Upper lobe of left lung (tissue), 6 donors: ENCODE measurements around the gene PDPK1. TPM values are rescaled to one million over a fixed set of nuclear protein-coding genes. Genes with fewer than 3 reads are reported as not detected.

Source experiments
- ATAC-seq, 2 donors: fragments of 200-7000 bp; cut with Tn5 transposase; one replicate each; pipeline ENCODE4 v1.9.1; 2022; ENCODE audit warnings: mild to moderate bottlenecking in 2 of 2, moderate library complexity in 2 of 2; ENCODE audit not compliant: low FRiP score in 2 of 2
- DNase-seq, 2 donors: peaks; one replicate each; pipeline ENCODE4 v3.0.0-alpha.2; 2019 to 2020
- H3K27ac ChIP-seq, 4 donors: fragments of 200-600 bp; sonication (generic); one replicate each; pipeline ENCODE4 v1.5.1; 2016 to 2019
- H3K27me3 ChIP-seq, 4 donors: fragments of 200-600 bp; sonication (generic); one replicate each; pipeline ENCODE4 v1.5.1; 2017 to 2019
- H3K36me3 ChIP-seq, 4 donors: fragments of 200-600 bp; sonication (generic); one replicate each; pipeline ENCODE4 v1.5.1; 2016 to 2019
- H3K4me1 ChIP-seq, 4 donors: fragments of 200-600 bp; sonication (generic); one replicate each; pipeline ENCODE4 v1.5.1; 2018 to 2019
- H3K4me3 ChIP-seq, 4 donors: fragments of 200-600 bp; sonication (generic); one replicate each; pipeline ENCODE4 v1.5.1; 2017 to 2019; ENCODE audit warnings: mild to moderate bottlenecking in 2 of 4, moderate library complexity in 1 of 4
- H3K9me3 ChIP-seq, 4 donors: fragments of 200-600 bp; sonication (generic); one replicate each; pipeline ENCODE4 v1.5.1; 2018 to 2019
- EP300 ChIP-seq, 4 donors: sonication (generic); formaldehyde crosslinking; IDR thresholded peaks; one replicate each; pipeline ENCODE4 v1.5.1; 2017; ENCODE audit warnings: antibody characterized with exemption in 4 of 4, control low read depth in 2 of 4
- POLR2A ChIP-seq, 4 donors: fragments of 450-650 bp; IDR thresholded peaks; one replicate each; pipeline ENCODE4 v1.5.1; 2016 to 2017; ENCODE audit warnings: antibody characterized with exemption in 4 of 4, mild to moderate bottlenecking in 2 of 4
- POLR2AphosphoS5 ChIP-seq, 2 donors: sonication (generic); formaldehyde crosslinking; IDR thresholded peaks; one replicate each; pipeline ENCODE4 v1.5.1; 2017; ENCODE audit warnings: antibody characterized with exemption in 2 of 2
- whole genome bisulfite sequencing, 2 donors: methylation state at CpG; one replicate each; pipeline ENCODE4 v1.1.5; 2017 to 2018; 5-methylcytosine and 5-hydroxymethylcytosine counted together
- total RNA-seq, 6 donors: library from RNA; depleted of rRNA in 4 of 6; stranded (reverse); fragments of >200 nt in 4 of 6; gene quantifications; one replicate each; pipeline versions ENCODE4 v1.1.0 to v1.2.1, GENCODE V29; 2016 to 2021
- TF ChIP-seq, protein P1 (sequence below), 6 experiments: fragments of 450-650 bp in 4 of 6; fragments of 200-600 bp in 2 of 6; sonication (generic) in 2 of 6; IDR thresholded peaks; one replicate each; pipeline ENCODE4 v1.5.1; 2016 to 2019; ENCODE audit warnings: antibody characterized with exemption in 6 of 6
- donor health status: DM: no; HTN: no; CAD: no; lungs with moderate emphysema.
- donor health status: DM: no; HTN: yes; CAD: no; lungs with severe emphysema.

Gene PDPK1
- total RNA-seq, 6 donors from 2014 or later = 39.4 to 83.1 (median 67.2) TPM

DNA sequence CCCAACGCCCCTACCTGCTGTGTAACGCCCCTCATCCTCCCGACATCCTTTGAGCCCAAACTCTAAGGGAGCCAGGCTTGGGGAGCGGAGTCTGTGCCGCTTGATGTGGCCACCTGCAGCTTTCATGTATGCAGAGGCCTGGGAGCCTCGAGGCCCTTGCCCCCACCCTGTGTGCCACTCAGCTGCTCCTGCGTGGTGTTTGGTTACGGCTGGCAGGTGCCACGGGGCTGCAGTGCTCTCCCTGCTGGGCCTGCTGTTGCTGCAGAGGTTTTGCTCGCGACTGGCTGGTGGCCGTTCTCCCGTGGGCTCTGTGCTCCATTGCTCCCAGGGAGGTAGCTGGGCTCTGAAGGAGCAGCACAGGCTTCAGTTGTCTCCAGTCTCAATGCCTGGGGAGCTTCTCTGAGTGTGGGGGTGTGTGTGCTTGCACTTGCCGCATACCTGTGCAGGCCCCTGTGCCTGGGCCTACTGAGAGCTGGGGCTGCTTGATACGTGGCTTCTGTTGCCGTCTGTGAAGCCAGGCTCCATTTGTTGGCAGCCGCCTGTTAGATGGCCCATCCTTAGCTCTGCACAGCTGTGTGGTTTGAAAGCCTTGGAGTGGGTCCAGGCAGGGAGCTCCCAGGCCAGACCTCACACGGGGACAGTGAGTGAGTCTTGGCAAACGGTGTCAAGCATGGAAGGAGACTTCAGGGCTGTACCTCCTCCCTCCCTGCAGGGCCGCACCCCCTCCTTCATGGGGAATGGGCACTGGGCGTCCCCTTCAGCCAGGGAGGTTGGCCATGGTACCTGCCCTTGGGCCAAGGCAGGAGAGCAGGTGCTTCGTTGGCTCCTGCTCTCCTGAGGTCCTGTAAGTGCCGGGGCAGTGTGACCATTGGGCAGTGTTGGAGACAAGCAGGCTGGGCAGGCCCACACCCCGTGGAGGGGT, 47.2 kb downstream of the PDPK1 start:
- Histone ChIP-seq H3K4me1 (no peaks in the 10 kb centered on the region), H3K27ac (no peak overlapping the region), H3K4me3 (no peak overlapping the region), H3K27me3 (no peaks in the 10 kb centered on the region), H3K36me3 (peaks cover 17 to 54% (median 51%) of the 10 kb centered on the region in 4 donors), H3K9me3 (no peaks in the 10 kb centered on the region)
- ATAC-seq (peak in 1 of 2 donors; percentile 35), DNase-seq (peak in 1 of 2 donors; percentile 57)
- 91 to 95% methylated on average over 8 to 23 of the region's 24 CpGs for WGBS, 2 donors
- TF ChIP-seq EP300 (IDR thresholded peaks at IDR 0.05) (no peak), POLR2A (IDR thresholded peaks at IDR 0.05) (no peak), POLR2AphosphoS5 (IDR thresholded peaks at IDR 0.05) (no peak)
- TF ChIP-seq, protein P1, sequence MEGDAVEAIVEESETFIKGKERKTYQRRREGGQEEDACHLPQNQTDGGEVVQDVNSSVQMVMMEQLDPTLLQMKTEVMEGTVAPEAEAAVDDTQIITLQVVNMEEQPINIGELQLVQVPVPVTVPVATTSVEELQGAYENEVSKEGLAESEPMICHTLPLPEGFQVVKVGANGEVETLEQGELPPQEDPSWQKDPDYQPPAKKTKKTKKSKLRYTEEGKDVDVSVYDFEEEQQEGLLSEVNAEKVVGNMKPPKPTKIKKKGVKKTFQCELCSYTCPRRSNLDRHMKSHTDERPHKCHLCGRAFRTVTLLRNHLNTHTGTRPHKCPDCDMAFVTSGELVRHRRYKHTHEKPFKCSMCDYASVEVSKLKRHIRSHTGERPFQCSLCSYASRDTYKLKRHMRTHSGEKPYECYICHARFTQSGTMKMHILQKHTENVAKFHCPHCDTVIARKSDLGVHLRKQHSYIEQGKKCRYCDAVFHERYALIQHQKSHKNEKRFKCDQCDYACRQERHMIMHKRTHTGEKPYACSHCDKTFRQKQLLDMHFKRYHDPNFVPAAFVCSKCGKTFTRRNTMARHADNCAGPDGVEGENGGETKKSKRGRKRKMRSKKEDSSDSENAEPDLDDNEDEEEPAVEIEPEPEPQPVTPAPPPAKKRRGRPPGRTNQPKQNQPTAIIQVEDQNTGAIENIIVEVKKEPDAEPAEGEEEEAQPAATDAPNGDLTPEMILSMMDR (IDR thresholded peaks at IDR 0.05) = no peak

DNA sequence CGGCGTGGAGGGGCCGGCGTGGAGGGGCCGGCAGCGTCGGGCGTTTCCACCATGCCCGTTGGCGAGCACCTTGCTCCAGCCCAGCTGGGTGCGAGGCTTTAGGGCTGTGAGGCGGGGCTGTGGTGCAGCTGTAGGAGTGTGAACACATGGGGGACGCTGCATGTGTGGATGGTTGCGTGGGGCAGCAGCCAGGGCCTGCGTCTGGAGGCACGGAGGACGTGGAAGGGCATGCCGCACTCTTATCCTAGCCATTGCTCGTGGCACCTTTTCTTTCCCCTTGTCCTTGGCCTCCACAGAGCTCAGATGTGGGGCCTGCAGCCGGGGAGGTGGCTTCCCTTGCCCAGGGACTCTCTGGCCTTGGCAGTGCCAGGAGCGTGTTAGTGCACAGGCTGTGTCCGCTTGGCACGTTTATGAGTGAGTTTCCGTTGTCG, 47.8 kb downstream of the PDPK1 start:
- ATAC-seq = no peak
- 95 to 96% methylated on average over 15 to 25 of the region's 25 CpGs for WGBS, 2 donors
- H3K4me3 ChIP-seq = no peak overlapping the region
- no peak overlapping the region for H3K27ac ChIP-seq
- H3K4me1 ChIP-seq = no peaks in the 10 kb centered on the region
- peak in 1 of 2 donors; percentile 68 for DNase-seq
- H3K36me3 ChIP-seq = peaks cover 18 to 60% (median 56%) of the 10 kb centered on the region in 4 donors
- TF ChIP-seq EP300 (IDR thresholded peaks at IDR 0.05) (no peak), POLR2A (IDR thresholded peaks at IDR 0.05) (no peak), POLR2AphosphoS5 (IDR thresholded peaks at IDR 0.05) (no peak)
- TF ChIP-seq, protein P1 (IDR thresholded peaks at IDR 0.05) = no peak
- H3K27me3 ChIP-seq = no peaks in the 10 kb centered on the region
- no peaks in the 10 kb centered on the region for H3K9me3 ChIP-seq

DNA sequence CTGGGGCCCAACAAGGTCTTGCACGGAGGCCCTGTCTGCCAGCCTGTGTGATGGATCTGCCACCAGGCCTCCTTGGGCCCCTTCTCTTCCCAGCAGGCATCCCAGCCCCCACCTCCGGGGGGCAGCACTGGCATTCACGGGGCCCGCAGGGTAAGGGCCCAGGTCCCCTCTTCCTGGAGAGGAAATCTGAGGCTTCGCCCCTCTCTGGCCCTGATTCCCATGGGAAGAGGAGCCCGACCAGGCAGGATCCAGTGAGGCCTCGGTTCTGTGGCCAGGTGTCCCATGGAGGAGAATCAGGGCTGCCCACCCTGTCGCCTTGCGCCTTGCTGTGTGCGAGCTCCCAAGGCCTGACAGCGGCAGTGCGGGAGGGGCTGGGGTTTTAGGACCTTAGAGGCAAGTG, 48.4 kb downstream of the PDPK1 start:
- ATAC-seq = no peak
- DNase-seq = peak in 1 of 2 donors; percentile 64
- Histone ChIP-seq H3K27ac (no peak overlapping the region), H3K9me3 (no peaks in the 10 kb centered on the region), H3K36me3 (peaks cover 19 to 65% (median 57%) of the 10 kb centered on the region in 4 donors), H3K4me1 (no peaks in the 10 kb centered on the region), H3K27me3 (no peaks in the 10 kb centered on the region), H3K4me3 (no peak overlapping the region)
- no peak for TF ChIP-seq EP300 (IDR thresholded peaks at IDR 0.05)
- TF ChIP-seq, protein P1 (IDR thresholded peaks at IDR 0.05) = no peak
- no peak for TF ChIP-seq POLR2AphosphoS5 (IDR thresholded peaks at IDR 0.05)
- TF ChIP-seq POLR2A (IDR thresholded peaks at IDR 0.05) = no peak
- WGBS, 2 donors = 84 to 85% methylated on average over 8 to 11 of the region's 12 CpGs

DNA sequence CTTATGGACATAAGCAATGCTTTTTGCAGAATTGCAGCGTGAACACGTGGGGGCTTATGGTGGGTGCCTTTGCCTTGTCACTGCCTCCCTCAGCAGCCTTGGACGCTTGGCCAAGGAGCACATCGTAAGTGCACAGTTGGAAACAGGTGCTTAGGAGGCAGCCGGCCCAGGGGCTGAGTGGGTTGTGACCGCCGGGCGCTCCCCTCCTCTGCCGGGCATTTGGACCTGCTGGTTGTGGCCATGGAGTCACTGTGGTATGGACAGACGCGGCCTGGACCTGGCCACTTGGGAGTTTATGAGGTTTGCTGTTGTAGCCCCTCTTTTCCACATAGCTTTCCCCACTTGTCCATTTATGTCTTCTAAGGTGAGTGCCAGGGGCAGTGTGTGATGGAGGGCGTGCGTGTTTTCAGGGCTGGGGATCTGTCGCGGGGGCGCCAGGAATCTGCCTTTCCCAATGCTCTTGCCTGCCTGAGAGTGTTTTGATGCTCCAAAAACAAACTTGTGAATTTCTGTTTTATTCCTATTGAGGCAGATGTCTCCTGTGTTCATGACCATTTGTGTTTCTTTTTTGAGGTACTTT, 49.2 kb downstream of the PDPK1 start:
- no peaks in the 10 kb centered on the region for H3K9me3 ChIP-seq
- no peak overlapping the region for H3K27ac ChIP-seq
- H3K4me3 ChIP-seq = no peak overlapping the region
- H3K27me3 ChIP-seq = no peaks in the 10 kb centered on the region
- TF ChIP-seq EP300 (IDR thresholded peaks at IDR 0.05) = no peak
- TF ChIP-seq, protein P1 (IDR thresholded peaks at IDR 0.05) = no peak
- TF ChIP-seq POLR2AphosphoS5 (IDR thresholded peaks at IDR 0.05) = no peak
- TF ChIP-seq POLR2A (IDR thresholded peaks at IDR 0.05) = no peak
- H3K4me1 ChIP-seq = no peaks in the 10 kb centered on the region
- DNase-seq (peak in 1 of 2 donors; percentile 47), ATAC-seq (no peak)
- H3K36me3 ChIP-seq = peaks cover 23 to 73% (median 62%) of the 10 kb centered on the region in 4 donors
- 96% methylated on average over 12 to 16 of the region's 16 CpGs for WGBS, 2 donors
